Mesothelial cell of epicardium (in vitro differentiated cells): ENCODE measurements around the gene MTHFR. TPM values are rescaled to one million over a fixed set of nuclear protein-coding genes. Genes with fewer than 3 reads are reported as not detected.

ENCODE experiments used
- DNase-seq, 2 experiments: peaks; one replicate each; pipeline ENCODE4 v3.0.0; 2021; ENCODE audit warnings: low spot score in 2 of 2; ENCODE audit not compliant: unreplicated experiment in 2 of 2
- H3K27ac Mint-ChIP-seq: 2 replicates; pipeline ENCODE4 v1.8.0; 2021; ENCODE audit warnings: mixed read lengths
- H3K27me3 Mint-ChIP-seq: 2 replicates; pipeline ENCODE4 v1.8.0; 2021; ENCODE audit warnings: low read depth, mixed read lengths
- H3K36me3 Mint-ChIP-seq: 2 replicates; pipeline ENCODE4 v1.8.0; 2021; ENCODE audit warnings: mixed read lengths
- H3K4me1 Mint-ChIP-seq: 2 replicates; pipeline ENCODE4 v1.8.0; 2021; ENCODE audit warnings: mixed read lengths
- H3K4me3 Mint-ChIP-seq: 2 replicates; pipeline ENCODE4 v1.8.0; 2021; ENCODE audit warnings: mild to moderate bottlenecking, moderate library complexity, mixed read lengths
- H3K9me3 Mint-ChIP-seq: 2 replicates; pipeline ENCODE4 v1.8.0; 2021; ENCODE audit warnings: mixed read lengths
- CTCF ChIP-seq: fragments of 200-600 bp; sonication (generic); IDR thresholded peaks from one replicate; pipeline ENCODE4 v1.5.0; 2021; ENCODE audit warnings: antibody characterized with exemption; ENCODE audit not compliant: unreplicated experiment
- total RNA-seq: library from RNA; stranded (reverse); gene quantifications from 3 replicates; pipeline ENCODE4 v1.2.1, GENCODE V29; 2021

Gene MTHFR
- total RNA-seq, 1 donor from 2014 or later = 39.2 TPM

GRCh38 chr1:11802973-11803885, 2.5 kb downstream of the MTHFR start:
- Mint-ChIP-seq H3K4me3 (peak overlapping the region; percentile 98), H3K27me3 (no peaks in the 10 kb centered on the region), H3K9me3 (no peaks in the 10 kb centered on the region), H3K4me1 (peaks cover 54% of the 10 kb centered on the region), H3K27ac (peak overlapping the region; percentile 91), H3K36me3 (peaks cover 12% of the 10 kb centered on the region)
- TF ChIP-seq CTCF = no peak
- peak; percentile 72 to 81 for DNase-seq

DNA sequence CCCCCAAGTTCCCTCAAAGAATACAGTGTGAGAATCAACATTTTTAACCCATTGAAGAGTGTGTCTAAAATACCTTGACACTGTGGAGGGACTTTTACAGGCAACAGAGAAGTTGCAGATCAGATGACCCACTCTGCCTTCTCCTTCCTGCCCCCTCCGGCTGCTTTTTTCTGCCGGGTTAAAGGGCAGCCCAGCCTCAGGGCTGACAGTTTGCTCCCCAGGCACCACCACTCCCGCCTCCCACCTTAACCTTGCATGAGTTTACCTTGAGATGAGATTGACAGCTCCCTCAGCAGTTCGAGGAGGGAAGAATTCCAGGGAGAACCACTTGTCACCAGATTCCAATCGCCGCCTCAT, 3.2 kb downstream of the MTHFR start:
- Mint-ChIP-seq H3K4me3 (peak overlapping the region; percentile 98), H3K27ac (peak overlapping the region; percentile 84), H3K36me3 (peaks cover 12% of the 10 kb centered on the region), H3K9me3 (no peaks in the 10 kb centered on the region), H3K27me3 (no peaks in the 10 kb centered on the region), H3K4me1 (peaks cover 49% of the 10 kb centered on the region)
- DNase-seq = no peak
- TF ChIP-seq CTCF = no peak

DNA sequence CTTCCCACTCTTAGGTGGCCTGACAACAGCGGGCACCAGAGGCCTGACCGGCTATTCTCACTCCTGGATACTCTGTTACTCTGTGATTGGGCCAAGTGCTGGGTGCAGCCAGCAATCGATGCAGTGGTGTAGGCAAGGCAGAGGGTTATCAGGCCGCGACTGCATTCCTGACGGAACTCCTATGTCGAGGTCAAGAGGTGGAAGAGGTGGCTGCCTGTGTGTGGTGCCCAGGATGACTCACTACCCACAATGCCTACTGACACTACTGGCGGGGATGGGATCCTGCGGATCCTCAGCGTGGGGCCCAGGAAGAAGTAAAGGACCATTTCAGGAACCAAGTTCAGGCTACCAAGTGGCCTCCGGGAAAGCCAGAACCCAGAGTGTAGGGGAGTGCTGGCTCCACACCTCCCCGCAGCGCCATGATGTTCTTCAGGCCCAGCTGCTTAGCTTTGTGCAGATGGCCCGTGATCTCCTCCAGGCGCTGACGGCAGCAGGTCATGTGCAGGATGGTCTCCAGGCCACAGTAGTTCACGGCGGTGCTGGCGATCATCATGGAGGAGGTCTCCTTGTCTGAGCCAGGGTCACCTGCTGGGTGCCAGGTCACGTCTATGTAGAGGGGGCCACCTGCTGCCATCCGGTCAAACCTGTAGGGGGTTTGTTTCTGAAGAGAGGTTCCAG, 4.9 kb downstream of the MTHFR start:
- no peak for DNase-seq
- Mint-ChIP-seq H3K27me3 (no peaks in the 10 kb centered on the region), H3K36me3 (peaks cover 13% of the 10 kb centered on the region), H3K4me3 (no peak overlapping the region), H3K4me1 (peaks cover 37% of the 10 kb centered on the region), H3K27ac (no peak overlapping the region), H3K9me3 (no peaks in the 10 kb centered on the region)
- no peak for TF ChIP-seq CTCF

- Mint-ChIP-seq H3K27ac (no peak overlapping the region), H3K4me3 (no peak overlapping the region), H3K4me1 (peaks cover 36% of the 10 kb centered on the region), H3K36me3 (peaks cover 19% of the 10 kb centered on the region), H3K27me3 (no peaks in the 10 kb centered on the region), H3K9me3 (no peaks in the 10 kb centered on the region)
- no peak for DNase-seq
- TF ChIP-seq CTCF = no peak
Observed at GRCh38 chr1:11800391-11800755, 5.4 kb downstream of the MTHFR start.

GRCh38 chr1:11799896-11800295, 5.9 kb downstream of the MTHFR start:
- H3K4me1 Mint-ChIP-seq = peaks cover 35% of the 10 kb centered on the region
- H3K4me3 Mint-ChIP-seq = no peak overlapping the region
- H3K27me3 Mint-ChIP-seq = no peaks in the 10 kb centered on the region
- H3K36me3 Mint-ChIP-seq = peaks cover 21% of the 10 kb centered on the region
- DNase-seq = no peak
- no peaks in the 10 kb centered on the region for H3K9me3 Mint-ChIP-seq
- TF ChIP-seq CTCF = no peak
- H3K27ac Mint-ChIP-seq = no peak overlapping the region
